Stimulated activated CD8-positive, alpha-beta memory T cell treated with anti-CD3 and anti-CD28 coated beads, Interleukin-12 subunit alpha, Interleukin-12 subunit beta, amount 100 ng/mL, for 1 hour (primary cell): ENCODE data around the gene SSTR4.

Source experiments
- DNase-seq: peaks from one replicate; pipeline ENCODE4 v3.0.0-alpha.2; 2020; ENCODE audit warnings: low read depth

The SSTR4 gene

GRCh38 chr20:23043376-23043775 is 8.3 kb downstream of the SSTR4 start:
- DNase-seq, result no peak

- DNase-seq, result no peak
Observed at GRCh38 chr20:23046431-23046830, 11.3 kb downstream of the SSTR4 start.

- no peak for DNase-seq
Observed at GRCh38 chr20:23047001-23047737, 12.1 kb downstream of the SSTR4 start.

GRCh38 chr20:23047738-23048214 is 12.7 kb downstream of the SSTR4 start:
- DNase-seq, result no peak

- DNase-seq, result no peak
Observed at GRCh38 chr20:23048283-23049200, 13.4 kb downstream of the SSTR4 start.

GRCh38 chr20:23049201-23050075 is 14.3 kb downstream of the SSTR4 start, which contains the start of gene THBD:
Gene THBD, minus strand, starts transcription at chr20:23049672. Its CDS starts 168 bp downstream, at chr20:23049504.
- DNase-seq, result no peak

- no peak for DNase-seq
Observed at GRCh38 chr20:23050076-23050838, 15.1 kb downstream of the SSTR4 start.

GRCh38 chr20:23050847-23051627 is 15.9 kb downstream of the SSTR4 start:
- DNase-seq, result no peak

- DNase-seq, result no peak
Observed at GRCh38 chr20:23052904-23053303, 17.8 kb downstream of the SSTR4 start.

- no peak for DNase-seq
Observed at GRCh38 chr20:23058240-23058639, 23.1 kb downstream of the SSTR4 start.

GRCh38 chr20:23059001-23059400 is 23.9 kb downstream of the SSTR4 start:
- DNase-seq, result no peak

GRCh38 chr20:23059846-23060245 is 24.7 kb downstream of the SSTR4 start:
- DNase-seq, result no peak

GRCh38 chr20:23060629-23061028 is 25.5 kb downstream of the SSTR4 start:
- DNase-seq, result no peak

- DNase-seq, result no peak
Observed at GRCh38 chr20:23061262-23061661, 26.1 kb downstream of the SSTR4 start.

GRCh38 chr20:23061734-23062561 is 26.8 kb downstream of the SSTR4 start:
- no peak for DNase-seq

- no peak for DNase-seq
Observed at GRCh38 chr20:23062632-23063031, 27.5 kb downstream of the SSTR4 start.

- DNase-seq, result no peak
Observed at GRCh38 chr20:23063168-23063567, 28.1 kb downstream of the SSTR4 start.

- DNase-seq, result no peak
Observed at GRCh38 chr20:23063581-23063980, 28.5 kb downstream of the SSTR4 start.
